Mucosa of descending colon (tissue), 3 donors: ENCODE results near the gene PARM1. TPM values are rescaled to one million over a fixed set of nuclear protein-coding genes. Genes with fewer than 3 reads are reported as not detected.
A peak's percentile ranks its signal among the peaks of the same experiment; 100 is the strongest.

ENCODE experiments used
- ATAC-seq: fragments of 200-7000 bp; cut with Tn5 transposase; one replicate; pipeline ENCODE4 v1.9.1; 2020; ENCODE audit warnings: mild to moderate bottlenecking, moderate library complexity
- DNase-seq, 3 donors: peaks; one replicate each; pipeline ENCODE4 v3.0.0-alpha.2; 2020
- H3K36me3 ChIP-seq: fragments of 200-600 bp; one replicate; pipeline ENCODE4 v1.8.0; 2021; ENCODE audit warnings: low read depth, mild to moderate bottlenecking
- H3K4me1 ChIP-seq: fragments of 200-600 bp; one replicate; pipeline ENCODE4 v1.8.0; 2021; ENCODE audit warnings: low read depth, mild to moderate bottlenecking
- H3K4me3 ChIP-seq: fragments of 200-600 bp; one replicate; pipeline ENCODE4 v1.8.0; 2021; ENCODE audit warnings: mild to moderate bottlenecking
- H3K9me3 ChIP-seq: fragments of 200-600 bp; one replicate; pipeline ENCODE4 v1.8.0; 2021; ENCODE audit warnings: mild to moderate bottlenecking
- CTCF ChIP-seq: fragments of 200-600 bp; IDR thresholded peaks from one replicate; pipeline ENCODE4 v1.8.0; 2022; ENCODE audit warnings: antibody characterized with exemption, mild to moderate bottlenecking
- intact Hi-C, 2 donors: fragments of 100-400 bp; cut with DNase I in 1 of 2; cut with micrococcal nuclease in 1 of 2; formaldehyde crosslinking; loops; one replicate each; pipeline versions ENCODE4 v1.11.0 to v1.11.1; 2022; cut with DNase I, micrococcal nuclease
- total RNA-seq, 3 donors: library from RNA; stranded (reverse); fragmentation: NEBNext Ultra II Directional in 2 of 3; extraction: Animal tissue kit (Norgen Biotek cat#: 25700) in 2 of 3; gene quantifications; one replicate each; pipeline versions ENCODE4 v1.2.1 to v1.2.4, GENCODE V29; 2021 to 2023
- donor health status: DM: no; HTN: no; CAD: no; lungs with moderate emphysema.
- donor health status: DM: no; HTN: no; CAD: no.
- donor health status: DM: no; HTN: yes; CAD: no.

The PARM1 gene
- total RNA-seq, 3 donors from 2014 or later, result 120 to 286 (median 209) TPM

- H3K4me3 ChIP-seq, result no peak overlapping the region
- ATAC-seq (no peak), DNase-seq (no peak)
- no peaks in the 10 kb centered on the region for H3K36me3 ChIP-seq
- no peak for TF ChIP-seq CTCF
- intact Hi-C loops, result no loop called here
- H3K4me1 ChIP-seq, result no peaks in the 10 kb centered on the region
- H3K9me3 ChIP-seq, result no peaks in the 10 kb centered on the region
Observed at GRCh38 chr4:75048208-75048879, 115.4 kb downstream of the PARM1 start.

DNA sequence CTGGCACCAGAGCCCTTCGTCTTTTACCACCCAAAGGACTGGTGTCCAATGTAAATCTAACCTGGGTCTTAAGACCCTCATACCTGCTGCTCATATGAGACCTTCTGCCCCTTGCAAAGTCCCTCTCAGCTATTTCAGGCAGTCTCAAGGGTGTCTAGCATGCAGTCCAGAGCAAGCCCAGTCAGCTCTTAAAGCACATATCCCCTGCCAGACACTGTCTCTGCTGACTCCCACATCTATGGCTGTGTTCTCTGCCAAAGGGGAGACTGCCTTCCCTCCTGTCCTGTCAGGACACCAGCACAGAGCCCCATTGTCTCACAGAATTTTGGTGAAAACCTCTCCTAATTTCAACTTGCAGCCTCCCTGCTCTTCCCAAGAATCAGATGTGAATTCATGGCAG lies 118.5 kb downstream of the PARM1 start:
- intact Hi-C loops, result no loop called here
- no peak overlapping the region for H3K4me3 ChIP-seq
- H3K4me1 ChIP-seq, result no peaks in the 10 kb centered on the region
- ATAC-seq (no peak), DNase-seq (no peak)
- no peaks in the 10 kb centered on the region for H3K9me3 ChIP-seq
- H3K36me3 ChIP-seq, result no peaks in the 10 kb centered on the region
- TF ChIP-seq CTCF, result no peak

GRCh38 chr4:75053352-75053751 lies 120.4 kb downstream of the PARM1 start:
- DNase-seq (no peak), ATAC-seq (peak; percentile 13)
- no peak overlapping the region for H3K4me3 ChIP-seq
- no peaks in the 10 kb centered on the region for H3K36me3 ChIP-seq
- intact Hi-C loops, result no loop called here
- no peak for TF ChIP-seq CTCF
- no peaks in the 10 kb centered on the region for H3K4me1 ChIP-seq
- H3K9me3 ChIP-seq, result no peaks in the 10 kb centered on the region

DNA sequence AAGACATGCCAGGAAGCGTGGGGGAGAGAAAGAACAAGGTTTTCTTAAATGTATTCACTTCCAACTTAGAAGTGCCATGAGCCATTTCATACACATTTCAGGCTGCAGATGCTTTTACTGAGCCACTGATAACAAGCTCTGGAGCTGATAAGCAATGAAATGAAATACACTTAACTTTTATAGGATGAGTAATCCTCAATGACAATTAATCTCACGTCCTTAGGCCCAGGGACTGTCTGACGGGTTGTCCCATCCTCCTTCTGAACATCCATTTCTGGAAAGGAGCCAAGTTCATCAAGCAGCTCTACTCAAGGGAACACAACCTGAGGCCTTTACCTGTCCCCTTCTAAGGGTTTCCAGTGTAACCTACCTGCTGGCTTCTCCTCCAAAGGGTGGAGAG lies 121.2 kb downstream of the PARM1 start:
- TF ChIP-seq CTCF, result no peak
- ATAC-seq (peak; percentile 54), DNase-seq (no peak)
- Histone ChIP-seq H3K9me3 (no peaks in the 10 kb centered on the region), H3K4me3 (no peak overlapping the region), H3K36me3 (no peaks in the 10 kb centered on the region), H3K4me1 (no peaks in the 10 kb centered on the region)
- intact Hi-C loops, result no loop called here

GRCh38 chr4:75056277-75056676 lies 123.4 kb downstream of the PARM1 start:
- intact Hi-C loops, result no loop called here

More at GRCh38 chr4:75056277-75056676, 123.4 kb downstream of the PARM1 start:
- no peaks in the 10 kb centered on the region for H3K36me3 ChIP-seq
- ATAC-seq (peak; percentile 21), DNase-seq (no peak)
- no peaks in the 10 kb centered on the region for H3K4me1 ChIP-seq
- H3K9me3 ChIP-seq, result no peaks in the 10 kb centered on the region
- no peak overlapping the region for H3K4me3 ChIP-seq
- no peak for TF ChIP-seq CTCF
